WTC11 (cell line): ENCODE data around the gene KIF5C. TPM values are rescaled to one million over a fixed set of nuclear protein-coding genes. Genes with fewer than 3 reads are reported as not detected.

Experiments
- ATAC-seq: fragments of 200-7000 bp; cut with Tn5 transposase; 2 replicates; pipeline ENCODE4 v1.10.0; 2021; ENCODE audit warnings: mild to moderate bottlenecking, moderate library complexity
- CTCF ChIA-PET: fragments of 300-600 bp; sonication (Branson Sonifier 250); formaldehyde crosslinking; loops from one replicate; lab custom pipeline; 2021; ENCODE audit warnings: antibody characterized with exemption; lab: Charles Lee
- POLR2A ChIA-PET: fragments of 350-600 bp; sonication (Branson Sonifier 250); formaldehyde crosslinking; loops from one replicate; lab custom pipeline; 2021; ENCODE audit warnings: antibody characterized with exemption; lab: Charles Lee
- DNase-seq: peaks from one replicate; pipeline ENCODE4 v3.0.0; 2021; ENCODE audit warnings: low spot score
- H3K27ac Mint-ChIP-seq: 2 replicates; pipeline ENCODE4 v1.8.0; 2021; ENCODE audit warnings: mixed read lengths
- H3K27me3 Mint-ChIP-seq: 2 replicates; pipeline ENCODE4 v1.8.0; 2021; ENCODE audit warnings: low read depth, mild to moderate bottlenecking, moderate library complexity, mixed read lengths
- H3K36me3 Mint-ChIP-seq: 2 replicates; pipeline ENCODE4 v1.8.0; 2021; ENCODE audit warnings: mixed read lengths
- H3K4me1 Mint-ChIP-seq: 2 replicates; pipeline ENCODE4 v1.8.0; 2022; ENCODE audit warnings: mixed read lengths
- H3K4me3 Mint-ChIP-seq: 2 replicates; pipeline ENCODE4 v1.8.0; 2021; ENCODE audit warnings: mild to moderate bottlenecking, moderate library complexity, mixed read lengths
- H3K9me3 Mint-ChIP-seq: 2 replicates; pipeline ENCODE4 v1.8.0; 2021; ENCODE audit warnings: mixed read lengths
- AFF4 ChIP-seq: sonication (generic); formaldehyde crosslinking; IDR thresholded peaks from 2 replicates; pipeline ENCODE4 v1.8.1; 2023; ENCODE audit warnings: mild to moderate bottlenecking, missing genetic modification reagents, borderline replicate concordance
- AR ChIP-seq: fragments of 250-450 bp; sonication (Bioruptor Pico); IDR thresholded peaks from 2 replicates; pipeline ENCODE4 v1.9.0; 2021; ENCODE audit warnings: mild to moderate bottlenecking
- ATF3 ChIP-seq: sonication (generic); formaldehyde crosslinking; conservative IDR thresholded peaks from 2 replicates; pipeline ENCODE4 v1.8.1; 2022; ENCODE audit warnings: mild to moderate bottlenecking, missing genetic modification reagents
- CREB1 ChIP-seq: sonication (generic); formaldehyde crosslinking; IDR thresholded peaks from 2 replicates; pipeline ENCODE4 v1.8.0; 2023; ENCODE audit warnings: mild to moderate bottlenecking, missing genetic modification reagents
- CTCF ChIP-seq: fragments of 200-600 bp; IDR thresholded peaks from 2 replicates; pipeline ENCODE4 v1.8.0; 2022; ENCODE audit warnings: antibody characterized with exemption
- E2F1 ChIP-seq: sonication (generic); formaldehyde crosslinking; IDR thresholded peaks from 2 replicates; pipeline ENCODE4 v1.8.0; 2022; ENCODE audit warnings: mild to moderate bottlenecking, missing genetic modification reagents
- EMX1 ChIP-seq: fragments of 250-450 bp; sonication (Bioruptor Pico); IDR thresholded peaks from 2 replicates; pipeline ENCODE4 v1.8.0; 2021; ENCODE audit warnings: mild to moderate bottlenecking
- FOXK1 ChIP-seq: sonication (generic); formaldehyde crosslinking; IDR thresholded peaks from 2 replicates; pipeline ENCODE4 v1.8.0; 2022; ENCODE audit warnings: mild to moderate bottlenecking, moderate library complexity, missing genetic modification reagents
- GTF2I ChIP-seq: fragments of 250-450 bp; sonication (Bioruptor Pico); conservative IDR thresholded peaks from 2 replicates; pipeline ENCODE4 v1.4.0; 2021; ENCODE audit warnings: mild to moderate bottlenecking
- IRF2 ChIP-seq: sonication (generic); formaldehyde crosslinking; IDR thresholded peaks from 2 replicates; pipeline ENCODE4 v1.8.0; 2022; ENCODE audit warnings: low read depth, missing genetic modification reagents, borderline replicate concordance
- JAZF1 ChIP-seq: fragments of 250-450 bp; sonication (Bioruptor Pico); IDR thresholded peaks from 2 replicates; pipeline ENCODE4 v1.9.0; 2021; ENCODE audit warnings: moderate library complexity, mild to moderate bottlenecking, inconsistent platforms
- JUN ChIP-seq: sonication (generic); formaldehyde crosslinking; IDR thresholded peaks from 2 replicates; pipeline ENCODE4 v1.8.0; 2023; ENCODE audit warnings: mild to moderate bottlenecking, missing genetic modification reagents
- MYBL2 ChIP-seq: sonication (generic); formaldehyde crosslinking; IDR thresholded peaks from 2 replicates; pipeline ENCODE4 v1.8.1; 2023; ENCODE audit warnings: mild to moderate bottlenecking, moderate library complexity, missing genetic modification reagents
- NFYB ChIP-seq: sonication (generic); formaldehyde crosslinking; conservative IDR thresholded peaks from 2 replicates; pipeline ENCODE4 v1.8.0; 2022; ENCODE audit warnings: low read depth, missing genetic modification reagents
- RELA ChIP-seq: sonication (generic); formaldehyde crosslinking; IDR thresholded peaks from 2 replicates; pipeline ENCODE4 v1.8.1; 2022; ENCODE audit warnings: missing genetic modification reagents, mild to moderate bottlenecking, borderline replicate concordance
- RORB ChIP-seq: fragments of 250-450 bp; sonication (Bioruptor Pico); IDR thresholded peaks from 2 replicates; pipeline ENCODE4 v1.9.0; 2021; ENCODE audit warnings: mild to moderate bottlenecking
- SMAD3 ChIP-seq: sonication (generic); formaldehyde crosslinking; IDR thresholded peaks from 2 replicates; pipeline ENCODE4 v1.8.0; 2022; ENCODE audit warnings: missing genetic modification reagents, mild to moderate bottlenecking, borderline replicate concordance
- SMAD4 ChIP-seq: sonication (generic); formaldehyde crosslinking; IDR thresholded peaks from 2 replicates; pipeline ENCODE4 v1.8.0; 2022; ENCODE audit warnings: mild to moderate bottlenecking, missing genetic modification reagents
- ZBTB43 ChIP-seq: sonication (generic); formaldehyde crosslinking; IDR thresholded peaks from 2 replicates; pipeline ENCODE4 v1.8.1; 2023; ENCODE audit warnings: mild to moderate bottlenecking, missing genetic modification reagents
- ZNF121 ChIP-seq: sonication (generic); formaldehyde crosslinking; IDR thresholded peaks from 2 replicates; pipeline ENCODE4 v1.8.0; 2023; ENCODE audit warnings: missing genetic modification reagents
- ZNF138 ChIP-seq: sonication (generic); formaldehyde crosslinking; conservative IDR thresholded peaks from 2 replicates; pipeline ENCODE4 v1.8.1; 2022; ENCODE audit warnings: mild to moderate bottlenecking, moderate library complexity, missing genetic modification reagents
- ZNF219 ChIP-seq: sonication (generic); formaldehyde crosslinking; IDR thresholded peaks from 2 replicates; pipeline ENCODE4 v1.8.0; 2023; ENCODE audit warnings: missing genetic modification reagents, mild to moderate bottlenecking, borderline replicate concordance
- ZNF317 ChIP-seq: sonication (generic); formaldehyde crosslinking; IDR thresholded peaks from 2 replicates; pipeline ENCODE4 v1.8.1; 2023; ENCODE audit warnings: low read depth, mild to moderate bottlenecking, moderate library complexity, missing genetic modification reagents, borderline replicate concordance
- ZNF396 ChIP-seq: fragments of 250-450 bp; sonication (Bioruptor Pico); IDR thresholded peaks from 2 replicates; pipeline ENCODE4 v1.8.0; 2021; ENCODE audit warnings: mild to moderate bottlenecking, moderate library complexity, borderline replicate concordance
- ZNF671 ChIP-seq: fragments of 250-450 bp; sonication (Bioruptor Pico); IDR thresholded peaks from 2 replicates; pipeline ENCODE4 v1.8.0; 2021; ENCODE audit warnings: mild to moderate bottlenecking
- total RNA-seq: library from RNA; stranded (reverse); gene quantifications from 3 replicates; pipeline ENCODE4 v1.2.3, GENCODE V29; 2021

The KIF5C gene
- total RNA-seq, 1 experiment from 2014 or later, result 73.5 TPM

- H3K9me3 Mint-ChIP-seq, result no peaks in the 10 kb centered on the region
- no peak overlapping the region for H3K4me3 Mint-ChIP-seq
- H3K4me1 Mint-ChIP-seq, result no peaks in the 10 kb centered on the region
- H3K36me3 Mint-ChIP-seq, result peaks cover 33% of the 10 kb centered on the region
- ATAC-seq, result peak; percentile 74
- DNase-seq, result no peak
- ChIA-PET POLR2A (no interaction called here), CTCF (interaction anchor here (1.0 kb wide), 1 partner anchor 10 kb away, joined by 4 read pairs; no protein-coding TSS in a partner anchor)
- H3K27ac Mint-ChIP-seq, result no peak overlapping the region; the same call in 1 of the 2 replicates
- no peaks in the 10 kb centered on the region for H3K27me3 Mint-ChIP-seq
- no peak for TF ChIP-seq JUN (CRISPR knock-in tag)
- TF ChIP-seq SMAD3, result no peak
- TF ChIP-seq CTCF, result no peak
- no peak for TF ChIP-seq ATF3
- TF ChIP-seq ZNF219 (CRISPR knock-in tag), result no peak
- no peak for TF ChIP-seq ZNF396
- no peak for TF ChIP-seq MYBL2 (CRISPR knock-in tag)
- TF ChIP-seq GTF2I (CRISPR knock-in tag), result no peak
- no peak for TF ChIP-seq CREB1 (CRISPR knock-in tag)
- TF ChIP-seq SMAD4, result no peak
- no peak for TF ChIP-seq IRF2
- no peak for TF ChIP-seq ZNF671 (CRISPR knock-in tag)
- TF ChIP-seq ZNF121 (CRISPR knock-in tag), result no peak
- no peak for TF ChIP-seq FOXK1 (CRISPR knock-in tag)
- TF ChIP-seq, all 79 proteins: peak for 0
These were observed 84.7 kb downstream of the KIF5C start for GRCh38 chr2:148959745-148960144.

- no peak for ATAC-seq
- Mint-ChIP-seq H3K27ac (no peak overlapping the region), H3K4me3 (no peak overlapping the region), H3K9me3 (no peaks in the 10 kb centered on the region), H3K27me3 (no peaks in the 10 kb centered on the region), H3K4me1 (no peaks in the 10 kb centered on the region), H3K36me3 (peaks cover 33% of the 10 kb centered on the region)
- CTCF ChIA-PET, result no interaction called here
- POLR2A ChIA-PET, result no interaction called here
- no peak for DNase-seq
- TF ChIP-seq AR (CRISPR knock-in tag) (no peak), JAZF1 (CRISPR knock-in tag) (no peak), ZNF121 (CRISPR knock-in tag) (no peak), E2F1 (CRISPR knock-in tag) (no peak), AFF4 (CRISPR knock-in tag) (no peak), RORB (CRISPR knock-in tag) (no peak), RELA (no peak), ZNF317 (CRISPR knock-in tag) (no peak), NFYB (CRISPR knock-in tag) (no peak), EMX1 (CRISPR knock-in tag) (no peak), ZBTB43 (CRISPR knock-in tag) (no peak), ZNF671 (CRISPR knock-in tag) (no peak), ZNF138 (CRISPR knock-in tag) (no peak), CREB1 (CRISPR knock-in tag) (no peak)
These were observed 85.5 kb downstream of the KIF5C start for GRCh38 chr2:148960483-148960882.
